Measurements from ENCODE around the gene STX10. TPM values are rescaled to one million over a fixed set of nuclear protein-coding genes. Genes with fewer than 3 reads are reported as not detected.

The STX10 gene
- total and polyA plus RNA-seq, 9 of the 15 experiments (the other 6 are each of a cell fraction or from before 2014, with no cell fraction given), result 0.51 to 66.3 (median 31.0) TPM

- no peak for TF ChIP-seq ARID3A (IDR thresholded peaks at IDR 0.05; ENCODE audit: borderline replicate concordance, low read depth, low read length)
- no peak for TF ChIP-seq SRSF1 (IDR thresholded peaks at IDR 0.05; ENCODE audit: low read depth, low read length)
- no peak for TF ChIP-seq RREB1 (CRISPR knock-in tag; IDR thresholded peaks at IDR 0.05)
- TF ChIP-seq ZNF124 (CRISPR knock-in tag; IDR thresholded peaks at IDR 0.05), result no peak
- TF ChIP-seq GTF2A2 (tag; IDR thresholded peaks at IDR 0.05), result no peak
- TF ChIP-seq SAP30 (IDR thresholded peaks at IDR 0.05; ENCODE audit: borderline replicate concordance, insufficient read depth, low read depth, low read length, poor library complexity, severe bottlenecking), result no peak
- TF ChIP-seq NEUROD1 (IDR thresholded peaks at IDR 0.05; ENCODE audit: borderline replicate concordance, low read depth, low read length, partially characterized antibody), result no peak
- no peak for TF ChIP-seq HDAC8 (tag; IDR thresholded peaks at IDR 0.05)
- no peak for TF ChIP-seq E2F4 (CRISPR knock-in tag; IDR thresholded peaks at IDR 0.05; ENCODE audit: low read depth)
- TF ChIP-seq CAMTA2 (CRISPR knock-in tag; conservative IDR thresholded peaks at IDR 0.05), result no peak
- TF ChIP-seq TRIM24 (IDR thresholded peaks at IDR 0.05), result no peak; a peak in 1 of 4 replicates
- 0 out of 2 replicates have a peak, but pooled peaks have one; percentile 21 for TF ChIP-seq DEAF1 (CRISPR knock-in tag; IDR thresholded peaks at IDR 0.05)
- TF ChIP-seq E2F1 (CRISPR knock-in tag; IDR thresholded peaks at IDR 0.05), result no peak; the same call in 1 of the 2 replicates
- no peak for TF ChIP-seq ZBTB2 (IDR thresholded peaks at IDR 0.05)
These were observed 4.8 kb upstream of the STX10 start (continued) for GRCh38 chr19:13154911-13155471.

All from K562 (cell line).